A204.1 (cell line): ENCODE measurements around the gene TANGO2.
"Not testable (repeated sequence)": the region's sequence is repeated elsewhere in the genome, so short reads cannot be mapped to it uniquely, and the experiment has no call there.

Experiments used
- FAIRE-seq: peaks from 2 replicates; lab custom pipeline; 2012; peaks lifted over from hg19 to GRCh38; lab: Jason Lieb, UNC

Gene TANGO2

GRCh38 chr22:20065896-20066616 is 45.1 kb downstream of the TANGO2 start:
- no peak for FAIRE-seq

GRCh38 chr22:20066617-20067383 is 45.9 kb downstream of the TANGO2 start:
- no peak for FAIRE-seq

GRCh38 chr22:20067384-20067682 is 46.4 kb downstream of the TANGO2 start:
- FAIRE-seq, result not testable (repeated sequence)

- no peak for FAIRE-seq
These were observed 47.7 kb downstream of the TANGO2 start for GRCh38 chr22:20068640-20069039.

- no peak for FAIRE-seq
These were observed 48.6 kb downstream of the TANGO2 start for GRCh38 chr22:20069331-20070042.

GRCh38 chr22:20071524-20071972 is 50.6 kb downstream of the TANGO2 start:
- FAIRE-seq, result no peak

GRCh38 chr22:20076627-20077172 is 55.8 kb downstream of the TANGO2 start:
- no peak for FAIRE-seq

GRCh38 chr22:20079745-20080444 is 59.0 kb downstream of the TANGO2 start, which contains the start of gene DGCR8:
Gene DGCR8, plus strand, starts transcription at chr22:20080241. Its CDS starts 5,723 bp downstream, at chr22:20085964.
- FAIRE-seq, result no peak

GRCh38 chr22:20080445-20080775 is 59.5 kb downstream of the TANGO2 start:
- no peak for FAIRE-seq

GRCh38 chr22:20080776-20081654 is 60.1 kb downstream of the TANGO2 start:
- no peak for FAIRE-seq

- FAIRE-seq, result no peak
These were observed 62.4 kb downstream of the TANGO2 start for GRCh38 chr22:20083157-20083890.

- no peak for FAIRE-seq
These were observed 63.1 kb downstream of the TANGO2 start for GRCh38 chr22:20083891-20084546.

- FAIRE-seq, result no peak
These were observed 63.9 kb downstream of the TANGO2 start for GRCh38 chr22:20084547-20085413.

GRCh38 chr22:20085651-20086050 is 64.7 kb downstream of the TANGO2 start:
- no peak for FAIRE-seq

- FAIRE-seq, result no peak
These were observed 65.2 kb downstream of the TANGO2 start for GRCh38 chr22:20086101-20086599.

GRCh38 chr22:20086763-20087162 is 65.9 kb downstream of the TANGO2 start:
- no peak for FAIRE-seq

GRCh38 chr22:20087319-20088262 is 66.7 kb downstream of the TANGO2 start:
- FAIRE-seq, result no peak

GRCh38 chr22:20088263-20088648 is 67.3 kb downstream of the TANGO2 start:
- FAIRE-seq, result no peak
